ENCODE results near the gene MICALL2.

Gene MICALL2

GRCh38 chr7:1415389-1415990 lies 43.8 kb downstream of the MICALL2 start:
- no peak for DNase-seq (ENCODE audit: low read depth in 2 of 2)

- no peak for DNase-seq (ENCODE audit: low read depth in 2 of 2)
Observed at GRCh38 chr7:1413936-1414639, 45.2 kb downstream of the MICALL2 start.

GRCh38 chr7:1412322-1413261 lies 46.7 kb downstream of the MICALL2 start:
- peak; percentile 75 to 90 for DNase-seq (ENCODE audit: low read depth in 2 of 2)

GRCh38 chr7:1411414-1411813 lies 47.9 kb downstream of the MICALL2 start:
- DNase-seq (ENCODE audit: low read depth in 2 of 2) = no peak

GRCh38 chr7:1410992-1411391 lies 48.3 kb downstream of the MICALL2 start:
- no peak for DNase-seq (ENCODE audit: low read depth in 2 of 2)

- no peak for DNase-seq (ENCODE audit: low read depth in 2 of 2)
Observed at GRCh38 chr7:1409555-1409954, 49.7 kb downstream of the MICALL2 start.

- DNase-seq (ENCODE audit: low read depth in 2 of 2) = no peak
Observed at GRCh38 chr7:1408466-1408865, 50.8 kb downstream of the MICALL2 start.

GRCh38 chr7:1407892-1408291 lies 51.4 kb downstream of the MICALL2 start:
- DNase-seq (ENCODE audit: low read depth in 2 of 2) = no peak

GRCh38 chr7:1404898-1405548 lies 54.2 kb downstream of the MICALL2 start:
- DNase-seq (ENCODE audit: low read depth in 2 of 2) = no peak

GRCh38 chr7:1404460-1404809 lies 54.8 kb downstream of the MICALL2 start:
- DNase-seq (ENCODE audit: low read depth in 2 of 2) = no peak

GRCh38 chr7:1403638-1404459 lies 55.4 kb downstream of the MICALL2 start:
- no peak for DNase-seq (ENCODE audit: low read depth in 2 of 2)

- DNase-seq (ENCODE audit: low read depth in 2 of 2) = no peak
Observed at GRCh38 chr7:1402791-1403637, 56.3 kb downstream of the MICALL2 start.

- DNase-seq (ENCODE audit: low read depth in 2 of 2) = no peak
Observed at GRCh38 chr7:1402110-1402790, 57.0 kb downstream of the MICALL2 start.

GRCh38 chr7:1401011-1401410 lies 58.3 kb downstream of the MICALL2 start:
- no peak for DNase-seq (ENCODE audit: low read depth in 2 of 2)

- no peak for DNase-seq (ENCODE audit: low read depth in 2 of 2)
Observed at GRCh38 chr7:1400371-1400770, 58.9 kb downstream of the MICALL2 start.

- no peak for DNase-seq (ENCODE audit: low read depth in 2 of 2)
Observed at GRCh38 chr7:1397491-1398327, 61.6 kb downstream of the MICALL2 start.

GRCh38 chr7:1396195-1396594 lies 63.1 kb downstream of the MICALL2 start:
- DNase-seq (ENCODE audit: low read depth in 2 of 2) = no peak

- no peak for DNase-seq (ENCODE audit: low read depth in 2 of 2)
Observed at GRCh38 chr7:1395211-1396070, 63.8 kb downstream of the MICALL2 start.
